ENCODE measurements around the gene MACROD1.

DNA sequence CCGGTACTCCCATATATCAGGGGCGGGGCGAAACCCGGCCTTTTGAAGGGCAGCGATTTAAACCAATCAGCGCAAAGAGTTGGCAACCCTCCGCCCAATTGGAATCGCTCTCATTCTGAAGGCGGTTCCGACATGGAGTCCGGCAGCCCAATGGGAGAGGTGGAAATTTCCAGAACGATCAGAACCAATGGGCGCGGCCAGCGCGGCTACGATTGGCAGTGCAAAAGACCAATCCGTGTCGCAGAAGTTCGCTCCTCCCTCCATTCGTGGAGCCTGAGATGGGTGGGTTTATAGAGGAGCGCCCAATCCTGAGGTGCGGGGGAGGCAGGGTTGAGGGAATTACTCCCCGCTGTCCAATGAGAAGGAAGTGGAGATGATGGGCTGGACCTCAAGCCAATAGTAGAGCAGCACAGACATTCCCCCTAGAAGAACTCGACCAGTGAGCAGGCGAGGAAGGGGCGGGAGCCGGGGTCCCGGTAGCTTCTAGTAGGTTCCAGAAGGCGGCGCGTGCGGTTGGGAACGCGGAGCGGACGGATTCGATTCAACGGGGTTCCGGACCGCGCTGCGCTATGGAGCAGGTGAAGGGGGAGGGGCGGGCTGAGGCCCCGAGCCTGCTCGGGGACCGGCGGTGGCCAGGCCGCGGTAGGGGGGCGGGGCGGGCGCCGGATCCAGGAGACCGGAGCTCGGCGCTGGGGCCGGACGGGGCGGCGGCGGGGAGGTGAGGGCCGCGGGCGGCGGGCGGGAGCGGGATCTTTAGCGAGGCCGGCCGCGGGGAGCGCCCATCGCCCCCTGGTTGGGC, 20.0 kb upstream of the MACROD1 start, which contains the start of gene STIP1:
- TF ChIP-seq CTCF (IDR thresholded peaks at IDR 0.05) (peak; percentile 46), ZFX (IDR thresholded peaks at IDR 0.05; ENCODE audit: borderline replicate concordance) (no peak)
